Activated B cell treated with CpG ODN at 0.5 μM for 24 hours (primary cell): ENCODE results near the gene AIMP2. TPM values are rescaled to one million over a fixed set of nuclear protein-coding genes. Genes with fewer than 3 reads are reported as not detected.

Source experiments
- ATAC-seq: fragments of 200-7000 bp; cut with Tn5 transposase; one replicate; pipeline ENCODE4 v1.10.0; 2021; ENCODE audit warnings: low read depth, mild to moderate bottlenecking, moderate library complexity
- CTCF ChIA-PET: fragments of 350-600 bp; sonication (Branson Sonifier 250); formaldehyde crosslinking; loops from one replicate; lab custom pipeline; 2021; ENCODE audit warnings: antibody characterized with exemption; lab: Charles Lee
- POLR2A ChIA-PET: fragments of 350-600 bp; sonication (Branson Sonifier 250); formaldehyde crosslinking; loops from one replicate; lab custom pipeline; 2021; ENCODE audit warnings: antibody characterized with exemption; lab: Charles Lee
- DNase-seq: peaks from one replicate; pipeline ENCODE4 v3.0.0; 2022
- H3K27ac Mint-ChIP-seq: one replicate; pipeline ENCODE4 v1.8.0; 2020; ENCODE audit warnings: mixed read lengths
- H3K27me3 Mint-ChIP-seq: one replicate; pipeline ENCODE4 v1.8.0; 2021; ENCODE audit warnings: mixed read lengths
- H3K36me3 Mint-ChIP-seq: one replicate; pipeline ENCODE4 v1.8.0; 2021; ENCODE audit warnings: low read depth, mixed read lengths
- H3K4me1 Mint-ChIP-seq: one replicate; pipeline ENCODE4 v1.8.0; 2021; ENCODE audit warnings: mixed read lengths
- H3K4me3 Mint-ChIP-seq: one replicate; pipeline ENCODE4 v1.8.0; 2020; ENCODE audit warnings: mild to moderate bottlenecking, mixed read lengths
- H3K9me3 Mint-ChIP-seq: one replicate; pipeline ENCODE4 v1.8.0; 2020; ENCODE audit warnings: mixed read lengths
- CTCF ChIP-seq: fragments of 200-600 bp; IDR thresholded peaks from one replicate; pipeline ENCODE4 v1.8.0; 2022; ENCODE audit warnings: antibody characterized with exemption, mild to moderate bottlenecking
- intact Hi-C: fragments of 100-400 bp; cut with micrococcal nuclease; formaldehyde crosslinking; loops from one replicate; pipeline ENCODE4 v1.15.1; 2024
- total RNA-seq: library from RNA; stranded (reverse); gene quantifications from 2 replicates; pipeline ENCODE4 v1.2.3, GENCODE V29; 2022

The AIMP2 gene
- total RNA-seq, 1 donor from 2014 or later = 37.8 TPM

- H3K27ac Mint-ChIP-seq = peak overlapping the region; percentile 13
- H3K36me3 Mint-ChIP-seq = peaks cover 90% of the 10 kb centered on the region
- intact Hi-C loops = no loop called here
- no peak for TF ChIP-seq CTCF
- POLR2A ChIA-PET = no interaction called here
- H3K4me1 Mint-ChIP-seq = peaks cover 26% of the 10 kb centered on the region
- H3K4me3 Mint-ChIP-seq = no peak overlapping the region
- no peak for DNase-seq
- CTCF ChIA-PET = interaction anchor here (0.6 to 1.4 kb wide), 2 partner anchors 27 to 430 kb away, joined by 5 read pairs; no protein-coding TSS in a partner anchor
- no peaks in the 10 kb centered on the region for H3K27me3 Mint-ChIP-seq
- H3K9me3 Mint-ChIP-seq = no peaks in the 10 kb centered on the region
- ATAC-seq = no peak
Measured at GRCh38 chr7:6023974-6024435, 14.9 kb downstream of the AIMP2 start.

- peaks cover 82% of the 10 kb centered on the region for H3K36me3 Mint-ChIP-seq
Measured at GRCh38 chr7:6026011-6026819, 17.1 kb downstream of the AIMP2 start.

GRCh38 chr7:6026820-6027311 lies 17.8 kb downstream of the AIMP2 start:
- H3K4me3 Mint-ChIP-seq = peak overlapping the region; percentile 77
- intact Hi-C loops = loop anchor here (1.0 kb wide), 1 partner anchor 18 kb away; the partner anchor contains the start of genes AIMP2 and PMS2
- H3K27ac Mint-ChIP-seq = peak overlapping the region; percentile 91
- ChIA-PET CTCF (interaction anchor here (0.8 kb wide), 1 partner anchor 18 kb away, joined by 4 read pairs; the partner anchor contains the start of genes AIMP2 and PMS2), POLR2A (interaction anchor here (0.7 to 2.4 kb wide), 2 partner anchors 18 to 323 kb away, joined by 4 to 12 read pairs; partner anchors contain the start of genes AIMP2 and PMS2)
- ATAC-seq = peak; percentile 32
- H3K9me3 Mint-ChIP-seq = no peaks in the 10 kb centered on the region
- no peaks in the 10 kb centered on the region for H3K27me3 Mint-ChIP-seq
- peaks cover 26% of the 10 kb centered on the region for H3K4me1 Mint-ChIP-seq
- TF ChIP-seq CTCF = no peak
- no peak for DNase-seq
- peaks cover 82% of the 10 kb centered on the region for H3K36me3 Mint-ChIP-seq

More at GRCh38 chr7:6026011-6026819, 17.1 kb downstream of the AIMP2 start:
- H3K4me3 Mint-ChIP-seq = peak overlapping the region; percentile 77
- POLR2A ChIA-PET = interaction anchor here (0.7 to 2.4 kb wide), 2 partner anchors 17 to 324 kb away, joined by 4 to 12 read pairs; partner anchors contain the start of genes AIMP2 and PMS2
- no peaks in the 10 kb centered on the region for H3K9me3 Mint-ChIP-seq
- H3K27ac Mint-ChIP-seq = peak overlapping the region; percentile 91
- H3K27me3 Mint-ChIP-seq = no peaks in the 10 kb centered on the region
- CTCF ChIA-PET = interaction anchor here (0.6 kb wide), 1 partner anchor 29 kb away, joined by 3 read pairs; no protein-coding TSS in a partner anchor
- DNase-seq (peak; percentile 44), ATAC-seq (peak; percentile 98)
- TF ChIP-seq CTCF = no peak
- intact Hi-C loops = loop anchor here (1.0 kb wide), 1 partner anchor 17 kb away; the partner anchor contains the start of genes AIMP2 and PMS2
- H3K4me1 Mint-ChIP-seq = peaks cover 26% of the 10 kb centered on the region

- Mint-ChIP-seq H3K9me3 (no peaks in the 10 kb centered on the region), H3K4me1 (peaks cover 26% of the 10 kb centered on the region), H3K4me3 (no peak overlapping the region), H3K36me3 (peaks cover 77% of the 10 kb centered on the region), H3K27me3 (no peaks in the 10 kb centered on the region), H3K27ac (peak overlapping the region; percentile 91)
- ChIA-PET POLR2A (interaction anchor here (0.7 to 2.4 kb wide), 2 partner anchors 19 to 319 kb away, joined by 6 to 12 read pairs; partner anchors contain the start of genes AIMP2 and PMS2), CTCF (interaction anchor here (0.8 kb wide), 1 partner anchor 20 kb away, joined by 4 read pairs; the partner anchor contains the start of genes AIMP2 and PMS2)
- intact Hi-C loops = no loop called here
- no peak for DNase-seq
- TF ChIP-seq CTCF = no peak
- no peak for ATAC-seq
Measured at GRCh38 chr7:6027806-6028365, 18.8 kb downstream of the AIMP2 start.
